HFF-Myc (cell line): Measurements from ENCODE around the gene CHKB.
"Not testable (repeated sequence)": the region's sequence is repeated elsewhere in the genome, so short reads cannot be mapped to it uniquely, and the experiment has no call there.

Experiments
- DNase-seq: peaks from one replicate; pipeline ENCODE4 v3.0.0-alpha.2; 2011; ENCODE audit warnings: low read depth; ENCODE audit errors: extremely low read depth
- H3K4me3 ChIP-seq: replicated peaks from 2 replicates; pipeline ENCODE4 v1.5.1; 2011; ENCODE audit warnings: low read depth, mild to moderate bottlenecking, control low read depth, low read length
- CTCF ChIP-seq: IDR thresholded peaks from 2 replicates; pipeline ENCODE4 v1.5.1; 2012; ENCODE audit warnings: mild to moderate bottlenecking, low read depth, low read length, control low read depth; ENCODE audit errors: missing control alignments

CHKB gene

GRCh38 chr22:50621356-50621880 lies 38.8 kb upstream of the CHKB start:
- H3K4me3 ChIP-seq = no peak overlapping the region
- DNase-seq = no peak

GRCh38 chr22:50620593-50621355 lies 38.1 kb upstream of the CHKB start:
- DNase-seq = peak; percentile 35
- TF ChIP-seq CTCF = peak; percentile 72
- H3K4me3 ChIP-seq = no peak overlapping the region

More at GRCh38 chr22:50621356-50621880, 38.8 kb upstream of the CHKB start:
- TF ChIP-seq CTCF = no peak

GRCh38 chr22:50614296-50614695 lies 31.6 kb upstream of the CHKB start:
- not testable (repeated sequence) for DNase-seq, H3K4me3 ChIP-seq

GRCh38 chr22:50613291-50613981 lies 30.8 kb upstream of the CHKB start:
- DNase-seq = no peak
- H3K4me3 ChIP-seq = no peak overlapping the region
- TF ChIP-seq CTCF = no peak

GRCh38 chr22:50612528-50613221 lies 30.0 kb upstream of the CHKB start:
- no peak for TF ChIP-seq CTCF
- no peak for DNase-seq
- H3K4me3 ChIP-seq = no peak overlapping the region

- no peak overlapping the region for H3K4me3 ChIP-seq
- no peak for DNase-seq
- no peak for TF ChIP-seq CTCF
These were observed 29.5 kb upstream of the CHKB start for GRCh38 chr22:50612168-50612527.
